GM12874 (cell line): ENCODE results near the gene MYF5.
A peak's percentile ranks its signal among the peaks of the same experiment; 100 is the strongest.

ENCODE experiments used
- CTCF ChIP-seq: IDR thresholded peaks from 2 replicates; pipeline ENCODE4 v1.5.1; 2011; ENCODE audit warnings: low read depth, mild to moderate bottlenecking, control low read depth, low read length, moderate library complexity; ENCODE audit not compliant: insufficient read depth

MYF5 gene

DNA sequence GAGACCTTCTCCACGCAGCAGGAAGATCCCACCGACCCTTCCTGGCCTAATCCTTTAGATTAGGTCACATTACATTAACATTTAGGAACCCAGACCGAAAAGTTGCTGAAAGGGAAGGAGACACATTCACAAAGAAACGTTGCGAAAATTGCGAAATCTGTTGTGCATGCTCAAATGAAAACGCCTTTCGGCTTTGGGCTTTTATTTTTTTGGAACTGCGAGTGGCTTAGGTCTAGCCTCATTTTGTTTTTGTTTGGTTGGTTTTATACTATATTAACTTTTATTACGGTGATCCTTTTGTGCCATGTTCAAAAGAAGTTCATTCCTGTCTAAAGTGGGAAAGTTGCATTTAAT is 7.8 kb upstream of the MYF5 start:
- TF ChIP-seq CTCF, result no peak

GRCh38 chr12:80709811-80710726 is 6.6 kb upstream of the MYF5 start:
- peak; percentile 61 for TF ChIP-seq CTCF

DNA sequence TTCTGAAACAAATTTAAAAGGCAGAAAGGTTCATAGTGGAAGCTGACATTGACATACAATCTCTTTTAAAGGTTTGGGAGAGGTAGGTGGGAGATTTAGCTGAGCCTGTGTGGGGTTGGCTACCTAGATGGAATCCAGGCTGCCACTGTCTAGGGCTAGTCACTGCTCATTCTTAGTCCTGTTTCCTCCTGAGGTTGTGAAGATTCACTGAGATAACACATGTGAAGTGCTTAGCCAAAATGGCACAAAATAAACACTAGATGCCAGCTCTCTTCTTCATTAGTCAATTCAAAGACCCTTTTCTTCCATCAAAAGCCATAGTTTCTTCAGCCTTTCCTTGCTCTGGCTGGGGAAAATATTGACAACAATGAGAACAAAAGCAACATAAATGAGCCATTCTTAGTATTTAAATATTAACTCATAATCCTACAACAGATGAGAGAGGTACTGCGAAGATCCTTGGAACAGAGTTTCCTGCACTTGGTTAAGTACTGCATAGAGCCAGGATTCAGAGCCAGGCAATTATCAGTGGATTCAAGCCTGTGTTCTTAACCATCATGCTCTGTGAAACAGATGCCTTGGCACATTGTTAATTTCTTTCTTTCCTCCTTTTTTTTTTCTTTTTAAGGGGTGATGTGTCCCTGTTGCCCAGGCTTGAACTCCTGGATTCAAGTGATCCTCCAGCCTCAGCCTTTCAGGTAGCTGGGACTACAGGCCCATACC is 5.8 kb upstream of the MYF5 start:
- no peak for TF ChIP-seq CTCF

DNA sequence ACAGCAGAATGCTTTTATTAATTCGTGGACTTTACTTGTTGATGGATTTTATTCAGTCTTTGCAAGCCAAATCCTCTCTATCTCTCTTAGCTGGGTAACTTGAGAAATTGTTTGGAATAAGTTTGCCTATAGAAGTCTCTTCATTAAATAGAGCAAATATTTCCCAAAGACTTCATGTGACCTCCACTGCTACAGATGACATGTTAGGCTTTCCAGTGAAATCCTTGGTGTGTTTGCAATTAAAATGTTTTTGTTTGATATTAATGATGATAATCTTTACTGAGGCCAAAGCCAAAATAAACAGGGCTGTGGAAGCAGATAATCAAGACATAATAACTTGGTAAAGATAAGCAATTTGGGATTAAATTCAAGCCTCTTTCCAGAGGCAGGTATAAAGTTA is 4.8 kb upstream of the MYF5 start:
- no peak for TF ChIP-seq CTCF

GRCh38 chr12:80712866-80713265 is 3.8 kb upstream of the MYF5 start:
- TF ChIP-seq CTCF, result no peak

- TF ChIP-seq CTCF, result no peak
Measured at GRCh38 chr12:80713419-80713818, 3.3 kb upstream of the MYF5 start.

GRCh38 chr12:80714055-80714454 is 2.7 kb upstream of the MYF5 start:
- no peak for TF ChIP-seq CTCF
